Breast epithelium (tissue), 3 donors: ENCODE results near the gene TECR.

ENCODE experiments used
- CTCF ChIP-seq, 3 donors: fragments of 450-650 bp; IDR thresholded peaks; one replicate each; pipeline ENCODE4 v1.5.1; 2016 to 2017; ENCODE audit warnings: antibody characterized with exemption in 3 of 3, mild to moderate bottlenecking in 3 of 3, moderate library complexity in 3 of 3
- POLR2A ChIP-seq: fragments of 450-650 bp; IDR thresholded peaks from one replicate; pipeline ENCODE4 v1.6.1; 2016; ENCODE audit warnings: antibody characterized with exemption, mild to moderate bottlenecking, moderate library complexity

- no peak for TF ChIP-seq POLR2A
- TF ChIP-seq CTCF (IDR thresholded peaks at IDR 0.05), result no peak
These were observed 4.1 kb downstream of the TECR start for GRCh38 chr19:14533450-14533849.
